ENCODE data around the gene USP32.

The USP32 gene

DNA sequence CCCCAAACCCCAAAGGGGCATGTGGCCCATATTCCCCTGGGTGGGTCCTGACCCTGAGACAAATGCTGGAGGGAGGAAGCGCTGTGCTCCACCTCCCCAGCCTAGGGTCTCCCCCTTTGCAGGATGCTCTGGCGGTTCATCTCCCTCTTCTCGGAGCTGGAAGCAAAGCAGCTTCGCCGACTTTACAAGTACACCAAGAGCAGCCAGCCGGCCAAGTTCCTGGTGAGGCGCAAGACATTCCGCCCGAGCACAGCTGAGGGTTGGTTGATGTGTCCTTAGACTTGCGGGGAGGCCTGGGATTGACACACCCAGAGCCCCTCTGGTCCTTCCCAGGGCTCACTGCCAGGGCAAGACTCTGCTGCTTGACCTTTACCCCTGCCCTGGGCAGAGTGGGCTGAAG lies 34.7 kb upstream of the USP32 start:
- Histone ChIP-seq H3F3A (ENCODE audit: insufficient read depth) (no peaks in the 10 kb centered on the region), H3K9ac (ENCODE audit: low read length) (no peak overlapping the region), H3K9me3 (ENCODE audit: insufficient read depth, low read length) (no peaks in the 10 kb centered on the region), H3K36me3 (ENCODE audit: low read length) (no peaks in the 10 kb centered on the region), H3K27me3 (ENCODE audit: low read length) (no peaks in the 10 kb centered on the region), H3K79me2 (ENCODE audit: insufficient read depth, low read length) (no peaks in the 10 kb centered on the region), H3K4me3 (ENCODE audit: insufficient read depth, low read length, poor library complexity, severe bottlenecking) (no peak overlapping the region), H3K9me2 (replicated peaks; ENCODE audit: insufficient read depth, low read length) (no peaks in the 10 kb centered on the region), H3K4me2 (ENCODE audit: low read depth, low read length, poor library complexity, severe bottlenecking) (no peak overlapping the region), H2AFZ (ENCODE audit: low read depth, low read length, severe bottlenecking) (no peak overlapping the region), H3K27ac (ENCODE audit: low read depth, low read length) (no peak overlapping the region), H4K20me1 (ENCODE audit: low read depth, low read length) (no peaks in the 10 kb centered on the region)
- TF ChIP-seq EZH2phosphoT487 (conservative IDR thresholded peaks at IDR 0.05; ENCODE audit: low read length): no peak
- TF ChIP-seq, protein P1, sequence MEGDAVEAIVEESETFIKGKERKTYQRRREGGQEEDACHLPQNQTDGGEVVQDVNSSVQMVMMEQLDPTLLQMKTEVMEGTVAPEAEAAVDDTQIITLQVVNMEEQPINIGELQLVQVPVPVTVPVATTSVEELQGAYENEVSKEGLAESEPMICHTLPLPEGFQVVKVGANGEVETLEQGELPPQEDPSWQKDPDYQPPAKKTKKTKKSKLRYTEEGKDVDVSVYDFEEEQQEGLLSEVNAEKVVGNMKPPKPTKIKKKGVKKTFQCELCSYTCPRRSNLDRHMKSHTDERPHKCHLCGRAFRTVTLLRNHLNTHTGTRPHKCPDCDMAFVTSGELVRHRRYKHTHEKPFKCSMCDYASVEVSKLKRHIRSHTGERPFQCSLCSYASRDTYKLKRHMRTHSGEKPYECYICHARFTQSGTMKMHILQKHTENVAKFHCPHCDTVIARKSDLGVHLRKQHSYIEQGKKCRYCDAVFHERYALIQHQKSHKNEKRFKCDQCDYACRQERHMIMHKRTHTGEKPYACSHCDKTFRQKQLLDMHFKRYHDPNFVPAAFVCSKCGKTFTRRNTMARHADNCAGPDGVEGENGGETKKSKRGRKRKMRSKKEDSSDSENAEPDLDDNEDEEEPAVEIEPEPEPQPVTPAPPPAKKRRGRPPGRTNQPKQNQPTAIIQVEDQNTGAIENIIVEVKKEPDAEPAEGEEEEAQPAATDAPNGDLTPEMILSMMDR (IDR thresholded peaks at IDR 0.05; ENCODE audit: insufficient read depth, low read length, poor library complexity, severe bottlenecking): no peak

DNA sequence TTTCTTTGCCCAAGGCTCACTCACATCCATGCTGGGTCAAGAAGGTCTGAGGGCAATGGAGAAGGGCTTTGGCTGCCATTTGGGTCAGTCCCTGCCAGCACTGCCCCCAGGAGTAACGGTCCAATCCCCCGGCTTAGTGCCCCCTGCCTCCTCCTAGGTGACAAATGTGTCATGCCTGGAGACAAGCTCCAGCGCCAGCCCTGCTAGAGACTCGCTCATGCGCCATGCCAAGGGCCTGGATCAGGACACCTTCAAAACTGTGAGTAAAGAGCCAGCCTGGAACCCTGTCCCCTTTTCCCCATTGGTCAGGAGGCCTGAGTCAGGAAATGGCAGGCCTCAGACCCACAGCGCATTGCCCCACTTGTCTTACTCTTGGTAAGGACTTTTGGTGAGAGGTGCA lies 33.7 kb upstream of the USP32 start:
- no peak for TF ChIP-seq EZH2phosphoT487 (conservative IDR thresholded peaks at IDR 0.05; ENCODE audit: low read length)
- TF ChIP-seq, protein P1 (IDR thresholded peaks at IDR 0.05; ENCODE audit: insufficient read depth, low read length, poor library complexity, severe bottlenecking): no peak
- Histone ChIP-seq H3K9me3 (ENCODE audit: insufficient read depth, low read length) (no peaks in the 10 kb centered on the region), H3F3A (ENCODE audit: insufficient read depth) (no peaks in the 10 kb centered on the region), H2AFZ (ENCODE audit: low read depth, low read length, severe bottlenecking) (no peak overlapping the region), H3K9ac (ENCODE audit: low read length) (no peak overlapping the region), H3K4me2 (ENCODE audit: low read depth, low read length, poor library complexity, severe bottlenecking) (no peak overlapping the region), H3K4me3 (ENCODE audit: insufficient read depth, low read length, poor library complexity, severe bottlenecking) (no peak overlapping the region), H3K79me2 (ENCODE audit: insufficient read depth, low read length) (no peaks in the 10 kb centered on the region), H4K20me1 (ENCODE audit: low read depth, low read length) (no peaks in the 10 kb centered on the region), H3K36me3 (ENCODE audit: low read length) (no peaks in the 10 kb centered on the region), H3K27me3 (ENCODE audit: low read length) (no peaks in the 10 kb centered on the region), H3K9me2 (replicated peaks; ENCODE audit: insufficient read depth, low read length) (no peaks in the 10 kb centered on the region), H3K27ac (ENCODE audit: low read depth, low read length) (no peak overlapping the region)

DNA sequence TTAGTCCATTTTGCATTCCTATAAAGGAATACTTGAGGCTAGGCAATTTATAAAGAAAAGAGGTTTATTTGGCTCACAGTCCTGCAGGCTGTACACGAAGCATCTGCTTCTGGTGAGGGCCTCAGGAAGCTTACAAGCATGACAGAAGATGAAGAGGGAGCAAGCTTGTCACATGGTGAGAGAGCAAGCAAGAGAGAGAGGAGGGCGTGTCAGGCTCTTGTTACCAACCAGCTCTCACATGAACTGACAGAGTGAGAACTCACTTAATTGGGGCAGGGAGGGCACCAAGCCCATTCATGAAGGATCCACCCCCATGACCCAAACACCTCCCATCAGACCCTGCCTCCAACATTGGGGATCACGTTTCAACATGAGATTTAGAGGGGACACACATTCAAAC lies 31.9 kb upstream of the USP32 start:
- no peak overlapping the region for H2AFZ ChIP-seq (ENCODE audit: low read depth, low read length, severe bottlenecking)
- no peak overlapping the region for H3K27ac ChIP-seq (ENCODE audit: low read depth, low read length)
- H3K27me3 ChIP-seq (ENCODE audit: low read length): no peaks in the 10 kb centered on the region
- no peaks in the 10 kb centered on the region for H4K20me1 ChIP-seq (ENCODE audit: low read depth, low read length)
- no peaks in the 10 kb centered on the region for H3K79me2 ChIP-seq (ENCODE audit: insufficient read depth, low read length)
- TF ChIP-seq, protein P1 (IDR thresholded peaks at IDR 0.05; ENCODE audit: insufficient read depth, low read length, poor library complexity, severe bottlenecking): no peak
- no peak for TF ChIP-seq EZH2phosphoT487 (conservative IDR thresholded peaks at IDR 0.05; ENCODE audit: low read length)
- H3K9me2 ChIP-seq (replicated peaks; ENCODE audit: insufficient read depth, low read length): no peaks in the 10 kb centered on the region
- no peak overlapping the region for H3K4me2 ChIP-seq (ENCODE audit: low read depth, low read length, poor library complexity, severe bottlenecking)
- H3K36me3 ChIP-seq (ENCODE audit: low read length): no peaks in the 10 kb centered on the region
- H3K9ac ChIP-seq (ENCODE audit: low read length): no peak overlapping the region
- no peaks in the 10 kb centered on the region for H3K9me3 ChIP-seq (ENCODE audit: insufficient read depth, low read length)
- H3F3A ChIP-seq (ENCODE audit: insufficient read depth): no peaks in the 10 kb centered on the region
- H3K4me3 ChIP-seq (ENCODE audit: insufficient read depth, low read length, poor library complexity, severe bottlenecking): no peak overlapping the region

Measured in SU-DHL-6 (cell line).